Spinal cord (tissue), 10 donors: ENCODE data around the gene TIAM2. TPM values are rescaled to one million over a fixed set of nuclear protein-coding genes. Genes with fewer than 3 reads are reported as not detected.

Experiments used
- DNase-seq, 6 donors: peaks; one replicate each; pipeline versions ENCODE4 v3.0.0 to v3.0.0-alpha.2; 2013 to 2015; ENCODE audit warnings: low spot score in 6 of 6, low read depth in 4 of 6
- H3K27ac ChIP-seq: one replicate; pipeline ENCODE4 v1.5.1; 2013; ENCODE audit warnings: low read depth, low read length, control low read depth
- H3K27me3 ChIP-seq: one replicate; pipeline ENCODE4 v1.6.1; 2013; ENCODE audit warnings: low read length; ENCODE audit not compliant: control insufficient read depth, insufficient read depth
- H3K36me3 ChIP-seq: one replicate; pipeline ENCODE4 v1.6.1; 2013; ENCODE audit warnings: low read length; ENCODE audit not compliant: control insufficient read depth, insufficient read depth
- H3K4me1 ChIP-seq: one replicate; pipeline ENCODE4 v1.6.1; 2013; ENCODE audit warnings: low read length; ENCODE audit not compliant: control insufficient read depth, insufficient read depth
- H3K4me3 ChIP-seq: one replicate; pipeline ENCODE4 v1.5.1; 2013; ENCODE audit warnings: low read depth, low read length, control low read depth
- H3K9me3 ChIP-seq: one replicate; pipeline ENCODE4 v1.6.1; 2013; ENCODE audit warnings: low read length; ENCODE audit not compliant: control insufficient read depth, insufficient read depth
- WGBS: methylation state at CpG from one replicate; pipeline ENCODE4 v1.1.5; 2013; ENCODE audit warnings: missing lambda C conversion rate; ENCODE audit not compliant: insufficient coverage; 5-methylcytosine and 5-hydroxymethylcytosine counted together
- polyA plus RNA-seq, 2 donors: library from polyadenylated mRNA; unstranded; fragments of 120-200 nt; gene quantifications; one replicate each; pipeline ENCODE4 v1.2.1, GENCODE V29; 2013; ENCODE audit not compliant: insufficient read length in 2 of 2
- total RNA-seq, 2 donors: library from RNA; depleted of rRNA in 1 of 2; stranded (reverse); fragments of 120-200 nt in 1 of 2; fragments of >200 nt in 1 of 2; gene quantifications; one replicate each; pipeline versions ENCODE4 v1.2.3 to v1.2.4, GENCODE V29; 2013 to 2014
- donor health status: healthy.

TIAM2 gene
- total and polyA plus RNA-seq, 4 donors = 15.6 to 25.7 (median 19.5) TPM

DNA sequence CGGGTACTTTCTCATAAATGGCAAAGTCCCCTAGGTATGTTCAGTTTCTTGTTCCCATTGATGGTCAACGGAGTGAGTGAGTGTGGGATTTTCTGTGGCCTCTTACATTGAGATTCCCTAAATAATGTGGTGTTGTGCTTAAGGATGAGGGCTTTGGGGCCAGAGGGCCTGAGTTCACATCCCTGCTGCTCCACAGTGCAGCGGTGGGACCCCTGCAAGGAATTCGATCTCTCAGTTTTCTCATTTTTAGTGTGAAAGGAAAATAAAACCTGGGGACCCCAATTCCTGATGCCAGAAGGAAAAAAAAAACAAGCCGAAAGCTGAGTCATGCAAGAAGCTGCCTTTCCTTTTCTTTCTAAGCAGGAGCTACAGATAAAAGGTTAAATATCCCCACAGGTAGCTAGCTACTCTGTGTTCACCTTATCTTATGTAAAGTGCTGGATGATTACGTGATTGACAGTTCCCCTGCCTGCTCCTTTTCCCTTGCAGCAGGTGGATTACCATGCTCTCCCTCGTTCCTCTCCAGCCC lies 148.5 kb downstream of the TIAM2 start:
- no peaks in the 10 kb centered on the region for H3K9me3 ChIP-seq
- no peak for DNase-seq
- H3K36me3 ChIP-seq = peaks cover 3% of the 10 kb centered on the region
- H3K4me1 ChIP-seq = peaks cover 3% of the 10 kb centered on the region
- H3K4me3 ChIP-seq = no peak overlapping the region
- no peak overlapping the region for H3K27ac ChIP-seq
- H3K27me3 ChIP-seq = no peaks in the 10 kb centered on the region
- 75% methylated on average over 3 of the region's 7 CpGs for WGBS

DNA sequence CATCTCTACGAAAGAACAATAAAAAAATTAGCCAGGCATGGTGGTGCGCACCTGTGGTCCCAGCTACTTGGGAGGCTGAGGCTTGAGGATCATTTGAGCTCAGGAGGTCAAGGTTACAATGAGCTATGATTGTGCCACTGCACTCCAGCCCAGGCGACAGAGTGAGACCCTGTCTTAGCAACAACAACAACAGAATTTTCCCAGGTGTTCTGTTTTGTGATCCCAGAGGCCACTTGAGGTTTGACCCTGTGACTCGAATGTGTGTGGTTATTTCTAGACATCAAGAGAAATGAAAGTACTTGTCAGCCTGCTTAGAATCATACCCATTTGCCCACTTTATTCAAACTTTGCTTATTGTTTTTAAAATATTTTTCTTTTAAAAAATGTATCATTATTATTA lies 151.1 kb downstream of the TIAM2 start:
- H3K36me3 ChIP-seq = peaks cover 3% of the 10 kb centered on the region
- no peak overlapping the region for H3K4me3 ChIP-seq
- no peak for DNase-seq
- no peak overlapping the region for H3K27ac ChIP-seq
- H3K9me3 ChIP-seq = no peaks in the 10 kb centered on the region
- H3K4me1 ChIP-seq = peaks cover 6% of the 10 kb centered on the region
- 100% methylated on average over 2 of the region's 4 CpGs for WGBS
- no peaks in the 10 kb centered on the region for H3K27me3 ChIP-seq

DNA sequence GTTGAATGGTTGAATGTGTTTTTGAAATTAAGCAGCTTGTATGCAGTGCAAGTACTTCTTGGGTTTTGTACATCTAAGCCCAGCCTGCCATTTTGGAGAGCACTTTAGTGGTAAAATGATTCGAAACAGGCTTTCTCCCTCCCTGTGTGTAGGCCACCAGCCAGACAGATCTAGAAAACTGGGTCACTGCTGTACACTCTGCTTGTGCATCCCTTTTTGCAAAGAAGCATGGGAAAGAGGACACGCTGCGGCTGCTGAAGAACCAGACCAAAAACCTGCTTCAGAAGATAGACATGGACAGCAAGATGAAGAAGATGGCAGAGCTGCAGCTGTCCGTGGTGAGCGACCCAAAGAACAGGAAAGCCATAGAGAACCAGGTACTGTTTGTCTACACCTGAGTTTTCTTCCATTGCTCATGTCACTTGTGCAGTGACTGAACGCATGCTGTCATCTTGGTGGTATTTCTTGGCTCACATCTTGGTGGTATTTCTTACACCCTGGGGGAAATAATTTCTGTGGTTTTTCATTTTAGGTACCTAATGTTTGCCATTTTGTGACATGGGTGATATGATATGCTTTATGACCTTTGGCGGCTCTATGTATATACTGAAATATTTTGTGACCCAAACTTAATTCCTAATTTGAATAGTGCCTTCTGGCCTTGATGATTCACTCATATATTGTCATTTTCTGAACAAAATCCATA lies 153.0 kb downstream of the TIAM2 start:
- H3K9me3 ChIP-seq = no peaks in the 10 kb centered on the region
- no peak overlapping the region for H3K27ac ChIP-seq

DNA sequence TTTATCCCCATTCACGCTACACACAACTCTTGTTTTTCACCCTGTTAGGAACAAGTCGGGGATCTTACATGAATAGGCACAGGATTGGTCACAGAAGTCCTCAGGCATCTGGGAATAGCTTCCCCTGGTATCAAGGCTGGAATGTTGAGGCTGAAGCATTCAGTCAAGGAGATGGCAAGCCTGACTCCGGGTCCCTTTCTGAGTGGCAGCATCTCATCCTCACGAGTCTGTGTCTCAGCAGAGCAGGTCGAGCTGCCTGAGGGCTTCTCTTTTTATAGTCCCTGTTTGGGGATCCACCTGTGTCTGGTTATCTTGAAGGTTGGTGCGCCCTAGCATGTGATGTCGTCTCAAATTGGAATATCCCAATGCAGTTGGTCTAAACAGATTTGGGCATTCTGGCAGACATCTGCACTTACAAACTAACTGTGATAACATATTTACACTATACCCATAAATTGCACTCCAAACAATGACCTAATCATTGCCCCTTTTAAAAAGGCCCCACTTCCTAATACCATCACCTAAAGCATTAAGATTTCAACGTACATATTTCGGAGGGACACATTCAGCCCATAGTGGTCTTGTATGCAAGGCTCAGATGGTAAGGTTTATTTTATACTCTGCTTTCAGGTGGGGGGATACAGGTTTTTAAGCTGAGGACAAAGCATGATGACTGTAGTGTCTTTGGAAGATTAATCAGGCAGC lies 156.0 kb downstream of the TIAM2 start:
- no peaks in the 10 kb centered on the region for H3K36me3 ChIP-seq
- H3K4me3 ChIP-seq = no peak overlapping the region
- no peak overlapping the region for H3K27ac ChIP-seq
- WGBS = 75% methylated on average over 4 of the region's 9 CpGs
- no peak for DNase-seq
- no peaks in the 10 kb centered on the region for H3K9me3 ChIP-seq
- no peaks in the 10 kb centered on the region for H3K27me3 ChIP-seq
- H3K4me1 ChIP-seq = peaks cover 12% of the 10 kb centered on the region

More for the DNA sequence above, 153.0 kb downstream of the TIAM2 start:
- no peak overlapping the region for H3K4me3 ChIP-seq
- H3K36me3 ChIP-seq = no peaks in the 10 kb centered on the region
- no peaks in the 10 kb centered on the region for H3K27me3 ChIP-seq
- DNase-seq = no peak
- WGBS = 81% methylated on average over 5 of the region's 7 CpGs
- H3K4me1 ChIP-seq = peaks cover 3% of the 10 kb centered on the region

DNA sequence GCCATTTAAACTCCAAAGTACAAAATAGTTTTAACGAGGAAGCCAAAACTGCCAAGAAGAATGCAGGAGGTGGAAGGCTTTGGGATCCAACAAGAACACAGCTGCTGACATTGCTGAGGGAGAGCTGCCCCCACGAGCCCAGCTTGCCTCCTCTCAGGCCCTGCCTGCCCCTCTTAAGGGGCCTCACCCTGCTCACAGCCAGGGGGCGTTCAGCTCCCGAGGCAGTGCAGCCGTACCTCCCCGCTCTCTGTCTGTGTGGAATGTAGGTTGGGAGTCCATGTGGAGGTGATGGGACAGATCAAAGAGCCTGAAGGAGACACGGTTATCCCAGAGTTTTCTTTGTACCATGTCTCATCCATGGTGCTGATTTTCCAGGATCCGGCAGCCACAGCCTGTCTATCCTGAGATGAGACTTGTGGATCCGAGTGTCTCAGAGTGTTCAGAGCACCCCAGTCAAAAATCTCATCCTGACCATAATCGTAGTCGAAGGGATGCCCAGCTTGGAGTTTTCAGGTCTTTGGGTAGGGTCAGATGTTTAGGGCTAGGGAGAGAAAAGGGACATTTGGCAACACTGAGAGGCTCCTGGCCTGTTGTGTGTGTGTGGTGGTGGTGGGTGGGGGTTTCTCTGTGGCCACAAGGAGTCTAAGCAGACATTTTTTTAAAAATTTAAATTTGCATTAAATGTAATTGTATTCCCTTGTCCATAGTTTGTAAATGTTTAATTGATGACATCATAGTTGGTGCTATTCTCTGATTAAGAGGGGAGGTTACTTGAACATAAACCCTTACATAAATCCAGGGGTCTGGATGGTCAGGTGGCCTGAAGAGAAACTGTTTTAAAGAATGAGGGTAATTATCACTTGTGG lies 157.3 kb downstream of the TIAM2 start:
- H3K9me3 ChIP-seq = no peaks in the 10 kb centered on the region
- H3K4me1 ChIP-seq = peaks cover 12% of the 10 kb centered on the region
- H3K27me3 ChIP-seq = no peaks in the 10 kb centered on the region
- H3K27ac ChIP-seq = no peak overlapping the region
- DNase-seq = no peak
- no peak overlapping the region for H3K4me3 ChIP-seq
- 61% methylated on average over 6 of the region's 11 CpGs for WGBS
- no peaks in the 10 kb centered on the region for H3K36me3 ChIP-seq

DNA sequence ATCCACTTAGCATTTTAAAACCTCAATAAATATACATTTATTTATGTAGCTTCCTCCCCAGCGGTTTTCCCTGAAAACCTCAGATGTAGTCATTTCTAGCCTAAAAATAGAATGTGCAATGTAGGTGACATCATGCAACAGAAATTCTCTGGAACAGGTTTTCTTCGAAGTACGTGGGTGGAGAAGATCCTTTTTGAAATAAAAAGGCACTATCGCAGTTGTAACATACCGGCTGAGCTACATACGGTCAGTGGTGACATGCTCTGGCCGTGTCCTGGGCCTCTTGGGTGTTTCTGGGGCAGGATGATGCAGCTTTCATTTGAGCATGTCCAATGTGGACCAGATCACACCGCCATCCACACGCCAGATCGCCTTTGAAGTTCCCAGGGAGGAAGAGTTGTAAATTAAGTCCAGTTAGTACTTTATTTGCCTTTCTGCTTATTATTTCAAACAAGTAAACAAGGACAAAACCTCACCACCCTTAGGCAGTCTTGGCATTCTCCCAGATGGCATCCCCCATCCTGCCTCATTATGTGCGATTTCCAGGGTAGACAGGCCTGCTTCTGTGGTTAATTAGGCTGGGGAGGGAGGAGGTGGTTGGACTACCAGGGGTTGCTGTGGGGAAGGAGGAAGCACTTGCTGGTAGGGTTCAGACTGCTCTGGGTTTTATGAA lies 159.2 kb downstream of the TIAM2 start:
- Histone ChIP-seq H3K27ac (no peak overlapping the region), H3K36me3 (no peaks in the 10 kb centered on the region), H3K4me1 (peaks cover 8% of the 10 kb centered on the region), H3K27me3 (no peaks in the 10 kb centered on the region), H3K4me3 (no peak overlapping the region), H3K9me3 (no peaks in the 10 kb centered on the region)
- peak in 3 of 6 donors; percentile 28 to 89 (median 78) for DNase-seq
- 43% methylated on average over 4 of the region's 11 CpGs for WGBS

DNA sequence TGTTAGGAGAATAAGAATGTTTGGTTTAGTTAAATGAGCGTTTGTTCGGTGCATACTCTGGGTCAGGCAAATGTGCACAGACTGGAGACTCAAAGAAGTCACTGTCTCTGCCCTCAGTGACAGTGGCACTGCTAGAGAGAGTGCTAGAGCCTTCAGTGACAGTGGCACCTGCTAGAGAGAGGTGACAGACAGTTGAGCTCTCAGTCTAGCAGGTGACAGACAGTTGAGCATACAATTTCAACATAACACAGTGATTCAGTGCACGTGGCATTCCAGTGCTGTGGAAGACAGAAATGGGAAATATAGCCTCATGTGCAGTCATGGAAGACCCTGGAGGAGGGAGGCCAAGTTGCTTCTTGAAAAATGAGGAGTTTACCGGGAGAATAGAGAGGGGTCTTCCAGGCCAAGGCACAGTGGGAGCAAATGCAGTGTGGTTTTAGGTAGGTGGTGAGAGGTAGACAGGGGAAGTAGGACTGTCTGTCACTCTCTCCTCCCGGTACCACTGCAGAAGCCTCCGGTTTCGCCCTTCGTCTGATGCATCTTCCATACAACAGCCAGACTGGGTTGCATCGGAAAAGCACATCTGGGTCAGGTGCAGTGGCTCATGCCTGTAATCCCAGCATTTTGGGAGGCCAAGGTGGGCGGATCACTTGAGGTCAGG lies 160.8 kb downstream of the TIAM2 start:
- H3K4me1 ChIP-seq = peaks cover 8% of the 10 kb centered on the region
- no peak overlapping the region for H3K27ac ChIP-seq
- no peak overlapping the region for H3K4me3 ChIP-seq
- no peaks in the 10 kb centered on the region for H3K9me3 ChIP-seq
- no peaks in the 10 kb centered on the region for H3K36me3 ChIP-seq
- WGBS = 90% methylated on average over 8 of the region's 10 CpGs
- no peak for DNase-seq
- H3K27me3 ChIP-seq = no peaks in the 10 kb centered on the region

DNA sequence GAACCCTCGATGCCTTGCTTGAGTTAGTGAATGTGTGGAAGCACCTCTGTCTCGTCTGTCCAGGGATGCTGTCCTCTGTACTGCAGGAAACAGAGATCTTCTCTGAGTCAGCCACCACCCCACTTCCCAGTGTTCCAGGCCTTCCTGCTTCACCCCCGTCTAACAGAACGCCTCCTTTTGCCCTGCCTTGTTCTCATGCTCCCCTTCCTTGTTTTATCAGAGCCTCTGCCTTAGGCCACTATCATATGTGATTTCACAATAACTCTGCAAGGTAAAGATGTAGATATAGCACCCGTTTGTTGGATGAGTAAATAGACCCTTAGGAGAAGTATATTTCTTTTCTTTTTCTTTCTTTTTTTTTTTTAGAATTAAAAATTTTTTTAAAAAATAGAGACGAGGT lies 162.0 kb downstream of the TIAM2 start:
- H3K27ac ChIP-seq = no peak overlapping the region
- H3K36me3 ChIP-seq = no peaks in the 10 kb centered on the region
- no peaks in the 10 kb centered on the region for H3K27me3 ChIP-seq
- H3K4me1 ChIP-seq = peaks cover 8% of the 10 kb centered on the region
- no peak overlapping the region for H3K4me3 ChIP-seq
- 100% methylated on average over 1 of the region's 6 CpGs for WGBS
- DNase-seq = no peak
- H3K9me3 ChIP-seq = no peaks in the 10 kb centered on the region
